Bronchial epithelial cell (primary cell): Measurements from ENCODE around the gene ZNF280A. TPM values are rescaled to one million over a fixed set of nuclear protein-coding genes. Genes with fewer than 3 reads are reported as not detected.
"Not testable (repeated sequence)": the region's sequence is repeated elsewhere in the genome, so short reads cannot be mapped to it uniquely, and the experiment has no call there.

Experiments
- DNase-seq: peaks from one replicate; pipeline ENCODE4 v3.0.0-alpha.2; 2010; ENCODE audit warnings: low read depth
- FAIRE-seq: peaks from 2 replicates; lab custom pipeline; 2011; peaks lifted over from hg19 to GRCh38; lab: Jason Lieb, UNC
- H3K27me3 ChIP-seq: 2 replicates; pipeline ENCODE4 v1.5.1; 2011; ENCODE audit warnings: low read length; ENCODE audit not compliant: control insufficient read depth, insufficient read depth
- H3K36me3 ChIP-seq: 2 replicates; pipeline ENCODE4 v1.5.1; 2011; ENCODE audit warnings: low read length; ENCODE audit not compliant: control insufficient read depth, insufficient read depth
- H3K4me3 ChIP-seq: 2 replicates; pipeline ENCODE4 v1.5.1; 2011; ENCODE audit warnings: mild to moderate bottlenecking, low read depth, low read length, control low read depth
- total RNA-seq: library from RNA; depleted of rRNA; stranded (reverse); fragments of >200 nt; gene quantifications from 2 replicates; pipeline ENCODE4 v1.2.1, GENCODE V29; 2014
- TF ChIP-seq, protein P1 (sequence below): IDR thresholded peaks from 2 replicates; pipeline ENCODE4 v1.5.1; 2011; ENCODE audit warnings: mild to moderate bottlenecking, moderate library complexity, low read length, control low read depth, inconsistent platforms; ENCODE audit not compliant: insufficient read depth, severe bottlenecking

The ZNF280A gene
- total RNA-seq, 1 donor from 2014 or later: not detected

DNA sequence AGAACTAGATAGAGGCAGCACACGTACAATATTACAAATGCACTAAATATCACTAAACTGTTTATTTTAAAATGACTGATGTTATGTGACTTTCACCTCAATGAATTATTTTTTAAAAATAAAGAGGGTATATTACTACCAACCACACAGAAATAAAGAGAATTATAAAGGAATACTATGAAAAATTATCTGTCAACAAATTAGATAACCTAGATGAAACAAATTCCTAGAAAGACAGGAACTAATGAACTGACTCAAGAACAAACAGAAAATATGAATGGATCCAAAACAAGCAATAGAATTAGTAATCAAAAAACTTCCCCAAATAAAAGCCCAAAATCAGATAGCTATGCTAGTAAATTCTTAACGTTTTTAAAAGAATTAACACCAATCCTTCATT lies 21.8 kb downstream of the ZNF280A start:
- Histone ChIP-seq H3K36me3 (no peaks in the 10 kb centered on the region), H3K4me3 (no peak overlapping the region), H3K27me3 (no peaks in the 10 kb centered on the region)
- FAIRE-seq (no peak), DNase-seq (no peak)
- TF ChIP-seq, protein P1, sequence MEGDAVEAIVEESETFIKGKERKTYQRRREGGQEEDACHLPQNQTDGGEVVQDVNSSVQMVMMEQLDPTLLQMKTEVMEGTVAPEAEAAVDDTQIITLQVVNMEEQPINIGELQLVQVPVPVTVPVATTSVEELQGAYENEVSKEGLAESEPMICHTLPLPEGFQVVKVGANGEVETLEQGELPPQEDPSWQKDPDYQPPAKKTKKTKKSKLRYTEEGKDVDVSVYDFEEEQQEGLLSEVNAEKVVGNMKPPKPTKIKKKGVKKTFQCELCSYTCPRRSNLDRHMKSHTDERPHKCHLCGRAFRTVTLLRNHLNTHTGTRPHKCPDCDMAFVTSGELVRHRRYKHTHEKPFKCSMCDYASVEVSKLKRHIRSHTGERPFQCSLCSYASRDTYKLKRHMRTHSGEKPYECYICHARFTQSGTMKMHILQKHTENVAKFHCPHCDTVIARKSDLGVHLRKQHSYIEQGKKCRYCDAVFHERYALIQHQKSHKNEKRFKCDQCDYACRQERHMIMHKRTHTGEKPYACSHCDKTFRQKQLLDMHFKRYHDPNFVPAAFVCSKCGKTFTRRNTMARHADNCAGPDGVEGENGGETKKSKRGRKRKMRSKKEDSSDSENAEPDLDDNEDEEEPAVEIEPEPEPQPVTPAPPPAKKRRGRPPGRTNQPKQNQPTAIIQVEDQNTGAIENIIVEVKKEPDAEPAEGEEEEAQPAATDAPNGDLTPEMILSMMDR: no peak

GRCh38 chr22:22491589-22491988 lies 28.5 kb downstream of the ZNF280A start:
- H3K4me3 ChIP-seq, H3K36me3 ChIP-seq, DNase-seq, H3K27me3 ChIP-seq, FAIRE-seq: not testable (repeated sequence)

DNA sequence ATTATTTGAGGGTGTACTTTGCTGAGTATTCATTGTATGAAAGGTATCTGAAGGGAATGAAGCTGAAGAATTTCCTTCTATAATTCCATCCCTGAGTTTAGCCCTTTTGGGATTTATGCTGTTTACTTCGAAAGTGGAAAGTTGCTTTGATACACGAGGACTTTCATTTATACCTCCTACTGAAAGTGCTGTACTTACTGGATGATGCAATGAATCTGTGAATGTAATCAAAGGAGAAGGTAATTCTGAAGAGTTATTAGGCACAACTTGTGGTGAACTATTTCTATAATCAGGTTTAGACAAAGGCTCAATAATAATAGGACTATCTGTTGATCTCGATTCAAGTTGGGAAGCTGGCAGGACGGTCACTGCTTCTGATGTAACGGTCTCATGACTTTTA lies 31.3 kb downstream of the ZNF280A start:
- Histone ChIP-seq H3K27me3 (no peaks in the 10 kb centered on the region), H3K36me3 (no peaks in the 10 kb centered on the region), H3K4me3 (no peak overlapping the region)
- no peak for FAIRE-seq
- TF ChIP-seq, protein P1: no peak
- DNase-seq: no peak

DNA sequence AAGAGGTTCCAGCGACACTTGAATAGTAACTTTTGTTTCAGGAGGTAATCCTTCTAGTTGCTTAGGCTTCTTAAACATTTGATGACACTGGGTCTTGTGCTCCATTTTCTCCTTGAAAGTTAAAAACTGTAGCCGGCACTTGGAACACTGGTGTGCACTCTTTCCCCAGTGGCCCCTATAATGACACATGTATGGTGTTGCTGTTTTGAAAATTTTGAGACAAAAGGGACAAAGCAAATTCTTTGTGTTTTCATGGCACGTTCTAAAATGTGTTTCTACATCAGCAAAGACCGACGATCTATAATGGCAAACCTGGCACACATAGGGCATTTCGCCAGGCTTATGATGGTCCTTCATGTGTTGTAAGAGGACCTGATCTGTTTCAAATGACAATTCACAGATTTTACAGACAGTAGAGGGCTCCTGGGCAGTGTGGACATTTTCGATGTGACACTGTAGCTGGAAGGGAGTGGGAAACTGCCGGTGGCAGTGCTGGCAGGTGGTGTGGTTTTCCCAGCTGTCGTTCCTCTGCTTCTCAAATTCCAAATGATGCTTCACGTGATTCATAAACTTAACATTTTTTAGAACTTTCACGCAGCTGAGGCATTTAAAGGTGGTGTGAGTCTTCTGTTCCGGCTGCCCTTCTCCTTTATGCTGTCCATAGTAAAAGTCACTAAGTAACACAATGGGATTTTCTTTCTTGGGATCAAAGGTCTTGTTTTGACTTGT lies 32.0 kb downstream of the ZNF280A start:
- H3K27me3 ChIP-seq: no peaks in the 10 kb centered on the region
- no peak overlapping the region for H3K4me3 ChIP-seq
- FAIRE-seq (no peak), DNase-seq (no peak)
- H3K36me3 ChIP-seq: no peaks in the 10 kb centered on the region
- TF ChIP-seq, protein P1: no peak

DNA sequence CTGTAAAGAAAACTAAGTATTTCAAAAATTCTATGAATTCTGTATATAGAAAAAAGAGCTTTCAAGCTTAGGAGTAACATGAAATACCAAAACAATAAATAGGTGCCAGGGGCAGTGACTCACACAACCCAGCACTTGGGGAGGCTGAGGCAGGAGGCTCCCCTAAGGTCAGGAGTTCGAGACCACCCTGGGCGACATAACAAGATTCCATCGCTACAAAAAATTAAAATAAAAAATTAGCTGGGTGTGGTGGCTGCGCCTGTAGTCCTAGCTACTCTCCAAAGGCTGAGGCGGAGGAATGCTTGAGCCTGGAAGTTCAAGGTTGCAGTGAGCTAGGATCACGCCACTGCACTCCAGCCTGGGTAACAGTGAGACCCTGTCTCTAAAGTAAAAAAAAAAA lies 33.0 kb downstream of the ZNF280A start:
- no peaks in the 10 kb centered on the region for H3K36me3 ChIP-seq
- H3K27me3 ChIP-seq: no peaks in the 10 kb centered on the region
- no peak overlapping the region for H3K4me3 ChIP-seq
- FAIRE-seq: no peak
- TF ChIP-seq, protein P1: no peak
- no peak for DNase-seq

GRCh38 chr22:22486132-22486899 lies 33.8 kb downstream of the ZNF280A start:
- Histone ChIP-seq H3K27me3 (no peaks in the 10 kb centered on the region), H3K4me3 (no peak overlapping the region), H3K36me3 (no peaks in the 10 kb centered on the region)
- no peak for FAIRE-seq
- no peak for DNase-seq
- TF ChIP-seq, protein P1: no peak
